ENCODE data around the gene KCNIP1.

Gene KCNIP1

GRCh38 chr5:170737591-170737990 lies 233.8 kb downstream of the KCNIP1 start:
- no peak for DNase-seq (ENCODE audit: low read depth in 1 of 2, low spot score in 1 of 2)
- no peak for TF ChIP-seq JUND (IDR thresholded peaks at IDR 0.05; ENCODE audit: low read depth)
- in situ Hi-C loops (cut with HindIII; ENCODE audit: low pct_unique_long_range_greater_than_20kb, low sequenced_read_pairs): no loop called here

GRCh38 chr5:170738840-170739239 lies 235.0 kb downstream of the KCNIP1 start:
- TF ChIP-seq JUND (IDR thresholded peaks at IDR 0.05; ENCODE audit: low read depth): no peak
- no peak for DNase-seq (ENCODE audit: low read depth in 1 of 2, low spot score in 1 of 2)
- in situ Hi-C loops (cut with HindIII; ENCODE audit: low pct_unique_long_range_greater_than_20kb, low sequenced_read_pairs): no loop called here

GRCh38 chr5:170739446-170739845 lies 235.6 kb downstream of the KCNIP1 start:
- no peak for DNase-seq (ENCODE audit: low read depth in 1 of 2, low spot score in 1 of 2)
- TF ChIP-seq JUND (IDR thresholded peaks at IDR 0.05; ENCODE audit: low read depth): no peak
- in situ Hi-C loops (cut with HindIII; ENCODE audit: low pct_unique_long_range_greater_than_20kb, low sequenced_read_pairs): no loop called here

- TF ChIP-seq JUND (IDR thresholded peaks at IDR 0.05; ENCODE audit: low read depth): no peak
- no peak for DNase-seq (ENCODE audit: low read depth in 1 of 2, low spot score in 1 of 2)
- in situ Hi-C loops (cut with HindIII; ENCODE audit: low pct_unique_long_range_greater_than_20kb, low sequenced_read_pairs): no loop called here
Measured at GRCh38 chr5:170740551-170741205, 236.9 kb downstream of the KCNIP1 start.

GRCh38 chr5:170741801-170742200 lies 238.0 kb downstream of the KCNIP1 start:
- DNase-seq (ENCODE audit: low read depth in 1 of 2, low spot score in 1 of 2): no peak
- TF ChIP-seq JUND (IDR thresholded peaks at IDR 0.05; ENCODE audit: low read depth): no peak
- in situ Hi-C loops (cut with HindIII; ENCODE audit: low pct_unique_long_range_greater_than_20kb, low sequenced_read_pairs): no loop called here

- in situ Hi-C loops (cut with HindIII; ENCODE audit: low pct_unique_long_range_greater_than_20kb, low sequenced_read_pairs): no loop called here
- no peak for TF ChIP-seq JUND (IDR thresholded peaks at IDR 0.05; ENCODE audit: low read depth)
- DNase-seq (ENCODE audit: low read depth in 1 of 2, low spot score in 1 of 2): no peak
Measured at GRCh38 chr5:170743876-170744212, 240.0 kb downstream of the KCNIP1 start.

GRCh38 chr5:170745481-170746071 lies 241.8 kb downstream of the KCNIP1 start:
- in situ Hi-C loops (cut with HindIII; ENCODE audit: low pct_unique_long_range_greater_than_20kb, low sequenced_read_pairs): no loop called here
- peak; percentile 33 to 44 for DNase-seq (ENCODE audit: low read depth in 1 of 2, low spot score in 1 of 2)
- no peak for TF ChIP-seq JUND (IDR thresholded peaks at IDR 0.05; ENCODE audit: low read depth)

GRCh38 chr5:170746075-170746960 lies 242.5 kb downstream of the KCNIP1 start:
- no peak for TF ChIP-seq JUND (IDR thresholded peaks at IDR 0.05; ENCODE audit: low read depth)
- no peak for DNase-seq (ENCODE audit: low read depth in 1 of 2, low spot score in 1 of 2)
- in situ Hi-C loops (cut with HindIII; ENCODE audit: low pct_unique_long_range_greater_than_20kb, low sequenced_read_pairs): no loop called here

- in situ Hi-C loops (cut with HindIII; ENCODE audit: low pct_unique_long_range_greater_than_20kb, low sequenced_read_pairs): no loop called here
- no peak for TF ChIP-seq JUND (IDR thresholded peaks at IDR 0.05; ENCODE audit: low read depth)
- no peak for DNase-seq (ENCODE audit: low read depth in 1 of 2, low spot score in 1 of 2)
Measured at GRCh38 chr5:170746961-170747340, 243.1 kb downstream of the KCNIP1 start.

- DNase-seq (ENCODE audit: low read depth in 1 of 2, low spot score in 1 of 2): no peak
- in situ Hi-C loops (cut with HindIII; ENCODE audit: low pct_unique_long_range_greater_than_20kb, low sequenced_read_pairs): no loop called here
- TF ChIP-seq JUND (IDR thresholded peaks at IDR 0.05; ENCODE audit: low read depth): no peak
Measured at GRCh38 chr5:170747357-170747756, 243.5 kb downstream of the KCNIP1 start.

- peak in 1 of 2 experiments; percentile 41 for DNase-seq (ENCODE audit: low read depth in 1 of 2, low spot score in 1 of 2)
- TF ChIP-seq JUND (IDR thresholded peaks at IDR 0.05; ENCODE audit: low read depth): no peak
- in situ Hi-C loops (cut with HindIII; ENCODE audit: low pct_unique_long_range_greater_than_20kb, low sequenced_read_pairs): no loop called here
Measured at GRCh38 chr5:170747851-170748250, 244.0 kb downstream of the KCNIP1 start.

GRCh38 chr5:170748951-170749471 lies 245.2 kb downstream of the KCNIP1 start:
- DNase-seq (ENCODE audit: low read depth in 1 of 2, low spot score in 1 of 2): no peak
- in situ Hi-C loops (cut with HindIII; ENCODE audit: low pct_unique_long_range_greater_than_20kb, low sequenced_read_pairs): no loop called here
- no peak for TF ChIP-seq JUND (IDR thresholded peaks at IDR 0.05; ENCODE audit: low read depth)

- TF ChIP-seq JUND (IDR thresholded peaks at IDR 0.05; ENCODE audit: low read depth): no peak
- DNase-seq (ENCODE audit: low read depth in 1 of 2, low spot score in 1 of 2): no peak
- in situ Hi-C loops (cut with HindIII; ENCODE audit: low pct_unique_long_range_greater_than_20kb, low sequenced_read_pairs): no loop called here
Measured at GRCh38 chr5:170749911-170750431, 246.2 kb downstream of the KCNIP1 start.

Data from T47D (cell line).